Measurements from ENCODE around the gene SP4.

- TF ChIP-seq CTCF (IDR thresholded peaks at IDR 0.05) (no peak), POLR2A (IDR thresholded peaks at IDR 0.05) (peak; percentile 20 to 43)
These were observed at the start of gene SP4 for GRCh38 chr7:21427871-21428658.

Data from Peyer's patch (tissue), 4 donors.